Gastrocnemius medialis (tissue), 4 donors: ENCODE results near the gene EXOC5. TPM values are rescaled to one million over a fixed set of nuclear protein-coding genes. Genes with fewer than 3 reads are reported as not detected.

Experiments used
- ATAC-seq, 2 donors: fragments of 150-250 bp; one replicate each; pipeline ENCODE4 v1.9.1; 2016
- DNase-seq, 2 donors: peaks; one replicate each; pipeline ENCODE4 v3.0.0-alpha.2; 2019
- H3K27ac ChIP-seq, 4 donors: fragments of 200-600 bp; sonication (generic); 1 replicate in 1 of 4; 2 replicates in 3 of 4; pipeline ENCODE4 v1.5.1; 2016 to 2018; ENCODE audit warnings: mild to moderate bottlenecking in 2 of 4, moderate library complexity in 1 of 4
- H3K27me3 ChIP-seq, 3 donors: fragments of 200-600 bp; sonication (generic) in 2 of 3; 1 replicate in 1 of 3; 2 replicates in 2 of 3; pipeline versions ENCODE4 v1.5.1 to v1.6.0; 2016 to 2019; ENCODE audit warnings: mild to moderate bottlenecking in 1 of 3, moderate library complexity in 1 of 3
- H3K36me3 ChIP-seq, 2 donors: fragments of 200-600 bp; sonication (generic) in 1 of 2; one replicate each; pipeline ENCODE4 v1.5.1; 2017 to 2018
- H3K4me1 ChIP-seq, 2 donors: fragments of 200-600 bp; sonication (generic) in 1 of 2; one replicate each; pipeline ENCODE4 v1.5.1; 2016 to 2017; ENCODE audit warnings: mild to moderate bottlenecking in 2 of 2
- H3K4me3 ChIP-seq, 4 donors: fragments of 200-600 bp; sonication (generic) in 3 of 4; 1 replicate in 1 of 4; 2 replicates in 3 of 4; pipeline ENCODE4 v1.5.1; 2016 to 2019; ENCODE audit warnings: mild to moderate bottlenecking in 2 of 4
- H3K9me3 ChIP-seq, 3 donors: fragments of 200-600 bp; sonication (generic) in 2 of 3; 1 replicate in 1 of 3; 2 replicates in 2 of 3; pipeline ENCODE4 v1.5.1; 2016 to 2019
- CTCF ChIP-seq, 5 experiments: fragments of 450-650 bp in 3 of 5; fragments of 200-600 bp in 2 of 5; sonication (generic) in 2 of 5; IDR thresholded peaks in 4 of 5; conservative IDR thresholded peaks in 1 of 5; 1 replicate in 4 of 5; 2 replicates in 1 of 5; pipeline ENCODE4 v1.5.1; 2016 to 2019; ENCODE audit warnings: antibody characterized with exemption in 5 of 5, mild to moderate bottlenecking in 3 of 5, moderate library complexity in 3 of 5
- POLR2A ChIP-seq, 2 donors: fragments of 450-650 bp; IDR thresholded peaks; one replicate each; pipeline ENCODE4 v1.6.1; 2017; ENCODE audit warnings: antibody characterized with exemption in 2 of 2, mild to moderate bottlenecking in 2 of 2, moderate library complexity in 2 of 2
- in situ Hi-C, 4 donors: fragments of 200-750 bp; cut with MboI; loops; one replicate each; pipeline versions ENCODE4 v1.15.0 to v1.8.0; 2017; ENCODE audit warnings: low sequenced_read_pairs in 4 of 4
- intact Hi-C: fragments of 100-400 bp; cut with DNase I; formaldehyde crosslinking; loops from one replicate; pipeline ENCODE4 v1.15.1; 2023; ENCODE audit warnings: low total_unique reads
- total RNA-seq, 4 donors: library from RNA; depleted of rRNA; stranded (reverse); fragments of >200 nt; gene quantifications; one replicate each; pipeline versions ENCODE4 v1.1.0 to v1.2.3, GENCODE V29; 2016

Gene EXOC5
- total RNA-seq, 4 donors from 2014 or later, result 34.6 to 61.9 (median 43.2) TPM

DNA sequence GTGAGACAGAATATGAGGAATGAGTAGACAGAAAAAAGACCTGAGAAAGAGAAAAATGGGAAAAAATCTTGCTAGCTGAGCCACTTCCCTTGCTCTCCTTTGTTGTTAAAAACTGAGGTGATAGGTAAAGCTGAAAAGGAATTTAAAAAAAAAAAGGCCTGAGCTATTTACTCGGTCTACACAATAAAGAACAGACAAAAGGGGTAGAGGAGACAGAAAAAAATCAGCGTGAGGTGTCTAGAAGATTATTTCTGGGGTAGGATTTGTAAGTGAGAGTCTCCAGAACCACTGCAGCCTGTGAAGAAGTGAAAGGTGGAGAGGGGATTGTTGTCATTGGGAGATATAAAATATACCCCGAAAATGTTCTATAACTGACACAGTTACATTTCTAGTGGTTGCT is 98.8 kb downstream of the EXOC5 start:
- no peak for ATAC-seq
- H3K9me3 ChIP-seq, result no peaks in the 10 kb centered on the region
- no peak for DNase-seq
- H3K4me1 ChIP-seq, result no peaks in the 10 kb centered on the region
- intact Hi-C loops (no loop called here), in situ Hi-C loops (no loop called here)
- TF ChIP-seq CTCF (IDR thresholded peaks at IDR 0.05 in 4 of 5, conservative IDR thresholded peaks at IDR 0.05 in 1 of 5) (no peak), POLR2A (IDR thresholded peaks at IDR 0.05) (no peak)
- H3K4me3 ChIP-seq, result no peak overlapping the region
- H3K36me3 ChIP-seq, result no peaks in the 10 kb centered on the region
- no peak overlapping the region for H3K27ac ChIP-seq
- H3K27me3 ChIP-seq, result no peaks in the 10 kb centered on the region

GRCh38 chr14:57168138-57168679 is 100.5 kb downstream of the EXOC5 start:
- no peak for TF ChIP-seq POLR2A (IDR thresholded peaks at IDR 0.05)
- TF ChIP-seq CTCF (IDR thresholded peaks at IDR 0.05 in 4 of 5, conservative IDR thresholded peaks at IDR 0.05 in 1 of 5), result no peak
- DNase-seq (no peak), ATAC-seq (no peak)
- Histone ChIP-seq H3K27ac (no peak overlapping the region), H3K27me3 (no peaks in the 10 kb centered on the region), H3K9me3 (no peaks in the 10 kb centered on the region), H3K4me3 (no peak overlapping the region), H3K36me3 (no peaks in the 10 kb centered on the region), H3K4me1 (no peaks in the 10 kb centered on the region)
- intact Hi-C loops, result no loop called here
- in situ Hi-C loops, result no loop called here

- TF ChIP-seq POLR2A (IDR thresholded peaks at IDR 0.05) (no peak), CTCF (IDR thresholded peaks at IDR 0.05 in 4 of 5, conservative IDR thresholded peaks at IDR 0.05 in 1 of 5) (no peak)
- ATAC-seq (no peak), DNase-seq (no peak)
- Histone ChIP-seq H3K27ac (no peak overlapping the region), H3K9me3 (no peaks in the 10 kb centered on the region), H3K4me3 (no peak overlapping the region), H3K4me1 (no peaks in the 10 kb centered on the region), H3K36me3 (no peaks in the 10 kb centered on the region), H3K27me3 (no peaks in the 10 kb centered on the region)
- in situ Hi-C loops (no loop called here), intact Hi-C loops (no loop called here)
Observed at GRCh38 chr14:57161583-57162234, 107.0 kb downstream of the EXOC5 start.

GRCh38 chr14:57160333-57160732 is 108.4 kb downstream of the EXOC5 start:
- no peaks in the 10 kb centered on the region for H3K27me3 ChIP-seq
- TF ChIP-seq CTCF (IDR thresholded peaks at IDR 0.05 in 4 of 5, conservative IDR thresholded peaks at IDR 0.05 in 1 of 5) (no peak), POLR2A (IDR thresholded peaks at IDR 0.05) (no peak)
- DNase-seq (no peak), ATAC-seq (no peak)
- no peak overlapping the region for H3K4me3 ChIP-seq
- in situ Hi-C loops (no loop called here), intact Hi-C loops (no loop called here)
- H3K9me3 ChIP-seq, result no peaks in the 10 kb centered on the region
- H3K27ac ChIP-seq, result no peak overlapping the region
- no peaks in the 10 kb centered on the region for H3K4me1 ChIP-seq
- H3K36me3 ChIP-seq, result no peaks in the 10 kb centered on the region

DNA sequence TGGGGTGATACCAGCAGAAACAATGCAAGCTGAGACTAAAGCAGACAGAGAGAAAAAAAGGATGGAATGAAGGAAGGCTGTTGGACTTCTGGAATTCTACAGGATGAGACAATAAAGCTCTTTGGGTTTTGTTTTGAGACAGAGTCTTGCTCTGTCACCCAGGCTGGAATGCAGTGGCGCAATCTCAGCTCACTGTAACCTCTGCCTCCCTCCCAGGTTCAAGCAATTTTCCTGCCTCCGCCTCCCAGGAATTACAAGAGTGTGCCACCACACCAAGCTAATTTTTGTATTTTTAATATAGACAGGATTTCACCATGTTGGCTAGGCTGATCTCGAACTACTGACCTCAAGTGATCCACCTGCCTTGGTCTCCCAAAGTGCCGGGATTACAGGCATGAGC is 115.4 kb downstream of the EXOC5 start:
- no peak overlapping the region for H3K27ac ChIP-seq
- TF ChIP-seq POLR2A (IDR thresholded peaks at IDR 0.05) (no peak), CTCF (IDR thresholded peaks at IDR 0.05 in 4 of 5, conservative IDR thresholded peaks at IDR 0.05 in 1 of 5) (no peak)
- H3K4me3 ChIP-seq, result no peak overlapping the region
- H3K9me3 ChIP-seq, result no peaks in the 10 kb centered on the region
- no peaks in the 10 kb centered on the region for H3K36me3 ChIP-seq
- DNase-seq (no peak), ATAC-seq (no peak)
- no peaks in the 10 kb centered on the region for H3K4me1 ChIP-seq
- intact Hi-C loops, result no loop called here
- H3K27me3 ChIP-seq, result no peaks in the 10 kb centered on the region
- in situ Hi-C loops, result no loop called here
